Loucy (cell line): Measurements from ENCODE around the gene PCBP3.

ENCODE experiments used
- H2AFZ ChIP-seq: fragments of 200-600 bp; sonication (generic); 2 replicates; pipeline ENCODE4 v1.6.0; 2016; ENCODE audit warnings: antibody characterized with exemption, mild to moderate bottlenecking, low read length, moderate library complexity
- H3F3A ChIP-seq: fragments of 200-600 bp; 2 replicates; pipeline ENCODE4 v1.6.0; 2016; ENCODE audit warnings: antibody characterized with exemption, low read depth, mild to moderate bottlenecking
- H3K27me3 ChIP-seq: fragments of 200-600 bp; sonication (generic); 2 replicates; pipeline ENCODE4 v1.6.1; 2014; ENCODE audit warnings: low read length, mild to moderate bottlenecking; ENCODE audit not compliant: insufficient read depth, poor library complexity, severe bottlenecking
- H3K36me3 ChIP-seq: fragments of 200-600 bp; sonication (generic); 2 replicates; pipeline ENCODE4 v1.6.1; 2016; ENCODE audit warnings: low read length; ENCODE audit not compliant: insufficient read depth
- H3K4me1 ChIP-seq: fragments of 200-600 bp; sonication (generic); 2 replicates; pipeline ENCODE4 v1.5.1; 2014; ENCODE audit warnings: low read length, mild to moderate bottlenecking; ENCODE audit not compliant: insufficient read depth, poor library complexity, severe bottlenecking
- H3K4me2 ChIP-seq: fragments of 200-600 bp; sonication (generic); 2 replicates; pipeline ENCODE4 v1.6.0; 2014; ENCODE audit warnings: antibody characterized with exemption, low read length, low read depth, mild to moderate bottlenecking; ENCODE audit not compliant: poor library complexity, severe bottlenecking
- H3K4me3 ChIP-seq: fragments of 200-600 bp; sonication (generic); 2 replicates; pipeline ENCODE4 v1.5.1; 2014; ENCODE audit warnings: low read length, mild to moderate bottlenecking, mixed read lengths; ENCODE audit not compliant: poor library complexity, severe bottlenecking
- H3K79me2 ChIP-seq: fragments of 200-600 bp; sonication (generic); 2 replicates; pipeline ENCODE4 v1.6.1; 2014; ENCODE audit warnings: low read length; ENCODE audit not compliant: insufficient read depth
- H3K9ac ChIP-seq: fragments of 200-600 bp; sonication (generic); 2 replicates; pipeline ENCODE4 v1.6.0; 2014; ENCODE audit warnings: mild to moderate bottlenecking, low read depth, low read length, moderate library complexity; ENCODE audit not compliant: poor library complexity, severe bottlenecking
- H3K9me2 ChIP-seq: fragments of 200-600 bp; sonication (generic); replicated peaks from 2 replicates; pipeline ENCODE4 v1.6.1; 2016; ENCODE audit warnings: low read depth, low read length, mixed read lengths
- H3K9me3 ChIP-seq: fragments of 200-600 bp; sonication (generic); 2 replicates; pipeline ENCODE4 v1.6.1; 2014; ENCODE audit warnings: mild to moderate bottlenecking, antibody characterized with exemption, low read length, low read depth; ENCODE audit not compliant: insufficient read depth
- H4K20me1 ChIP-seq: fragments of 200-600 bp; sonication (generic); 2 replicates; pipeline ENCODE4 v1.6.0; 2014; ENCODE audit warnings: antibody characterized with exemption, low read length, mild to moderate bottlenecking; ENCODE audit not compliant: insufficient read depth, poor library complexity, severe bottlenecking
- EZH2phosphoT487 ChIP-seq: fragments of 200-600 bp; IDR thresholded peaks from 2 replicates; pipeline ENCODE4 v1.6.1; 2018; ENCODE audit warnings: antibody characterized with exemption, mild to moderate bottlenecking, moderate library complexity, borderline replicate concordance
- TF ChIP-seq, protein P1 (sequence below): fragments of 200-600 bp; sonication (generic); conservative IDR thresholded peaks from 2 replicates; pipeline ENCODE4 v1.5.1; 2014; ENCODE audit warnings: mild to moderate bottlenecking, antibody characterized with exemption, low read length

The PCBP3 gene

DNA sequence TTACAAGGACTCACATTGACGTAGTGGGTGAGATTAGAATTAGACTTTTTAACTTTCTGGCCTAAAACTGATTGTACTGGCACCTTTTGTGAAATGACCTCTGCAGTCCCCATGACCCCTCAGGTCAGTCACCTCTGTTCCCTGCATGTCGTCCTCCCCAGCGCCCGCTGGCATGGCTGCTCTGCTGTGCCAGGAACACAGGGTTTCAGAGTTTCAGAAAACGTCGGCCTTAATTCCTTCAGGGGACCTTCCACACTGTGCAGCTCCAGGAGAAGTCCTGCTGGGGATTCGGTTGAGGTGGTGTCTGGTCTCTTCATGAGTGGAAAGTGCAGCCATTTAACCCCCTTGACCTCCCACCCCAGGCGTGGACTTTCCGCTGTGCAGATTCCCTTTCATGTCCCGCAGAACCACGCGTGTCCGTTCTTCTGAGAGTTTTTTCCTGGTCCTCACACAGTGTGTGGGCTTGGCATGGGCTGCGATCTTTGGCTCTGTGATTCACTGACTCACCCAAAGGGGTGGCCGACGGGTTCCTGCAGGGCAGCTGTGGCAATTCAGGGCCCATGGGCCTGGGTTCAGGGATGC, 179.7 kb downstream of the PCBP3 start:
- Histone ChIP-seq H3K36me3 (no peaks in the 10 kb centered on the region), H3K79me2 (no peaks in the 10 kb centered on the region), H3K9ac (no peak overlapping the region), H3K4me2 (no peak overlapping the region), H3F3A (no peaks in the 10 kb centered on the region), H3K27me3 (no peaks in the 10 kb centered on the region), H3K4me1 (peaks cover 19% of the 10 kb centered on the region), H2AFZ (no peak overlapping the region), H3K9me3 (no peaks in the 10 kb centered on the region), H3K4me3 (no peak overlapping the region), H4K20me1 (no peaks in the 10 kb centered on the region), H3K9me2 (no peaks in the 10 kb centered on the region)
- TF ChIP-seq, protein P1, sequence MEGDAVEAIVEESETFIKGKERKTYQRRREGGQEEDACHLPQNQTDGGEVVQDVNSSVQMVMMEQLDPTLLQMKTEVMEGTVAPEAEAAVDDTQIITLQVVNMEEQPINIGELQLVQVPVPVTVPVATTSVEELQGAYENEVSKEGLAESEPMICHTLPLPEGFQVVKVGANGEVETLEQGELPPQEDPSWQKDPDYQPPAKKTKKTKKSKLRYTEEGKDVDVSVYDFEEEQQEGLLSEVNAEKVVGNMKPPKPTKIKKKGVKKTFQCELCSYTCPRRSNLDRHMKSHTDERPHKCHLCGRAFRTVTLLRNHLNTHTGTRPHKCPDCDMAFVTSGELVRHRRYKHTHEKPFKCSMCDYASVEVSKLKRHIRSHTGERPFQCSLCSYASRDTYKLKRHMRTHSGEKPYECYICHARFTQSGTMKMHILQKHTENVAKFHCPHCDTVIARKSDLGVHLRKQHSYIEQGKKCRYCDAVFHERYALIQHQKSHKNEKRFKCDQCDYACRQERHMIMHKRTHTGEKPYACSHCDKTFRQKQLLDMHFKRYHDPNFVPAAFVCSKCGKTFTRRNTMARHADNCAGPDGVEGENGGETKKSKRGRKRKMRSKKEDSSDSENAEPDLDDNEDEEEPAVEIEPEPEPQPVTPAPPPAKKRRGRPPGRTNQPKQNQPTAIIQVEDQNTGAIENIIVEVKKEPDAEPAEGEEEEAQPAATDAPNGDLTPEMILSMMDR: no peak
- no peak for TF ChIP-seq EZH2phosphoT487

DNA sequence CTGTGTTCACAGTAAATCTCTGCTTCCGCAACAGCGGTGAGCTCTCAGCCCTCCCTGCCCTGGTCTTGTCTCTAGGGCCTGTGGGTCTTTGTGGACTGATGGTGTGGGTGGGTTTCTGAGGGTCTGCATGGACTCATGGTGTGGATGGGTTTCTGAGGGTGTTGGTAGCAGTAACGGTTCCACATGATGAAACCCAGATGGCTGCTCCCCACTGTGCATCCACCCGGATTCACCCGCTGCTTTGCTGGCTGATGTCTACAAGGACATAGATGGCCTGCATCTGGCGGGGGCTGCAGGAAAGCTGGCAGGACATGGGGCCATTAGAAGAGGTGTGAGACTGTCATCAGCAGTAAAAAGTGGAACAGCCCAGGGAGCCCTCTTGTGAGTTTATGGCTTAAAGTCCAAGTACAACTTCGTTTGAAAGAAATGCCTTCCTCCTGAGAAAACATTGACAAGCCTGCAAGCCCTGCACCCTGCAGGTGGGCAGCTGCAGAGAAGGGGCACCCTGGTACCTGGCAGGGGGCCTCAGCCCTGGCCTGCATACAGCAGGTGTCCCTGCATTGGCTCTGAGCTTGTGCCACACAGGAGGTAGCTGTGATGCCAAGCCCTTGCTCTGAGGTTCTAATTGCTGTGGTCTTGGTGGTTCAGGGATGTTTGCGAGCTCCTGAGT, 181.2 kb downstream of the PCBP3 start:
- Histone ChIP-seq H3K9me3 (no peaks in the 10 kb centered on the region), H3K27me3 (no peaks in the 10 kb centered on the region), H3K4me1 (peaks cover 10% of the 10 kb centered on the region), H3K4me3 (no peak overlapping the region), H3K9me2 (no peaks in the 10 kb centered on the region), H3K79me2 (no peaks in the 10 kb centered on the region), H4K20me1 (no peaks in the 10 kb centered on the region), H3F3A (no peaks in the 10 kb centered on the region), H3K4me2 (no peak overlapping the region), H2AFZ (no peak overlapping the region), H3K9ac (no peak overlapping the region), H3K36me3 (no peaks in the 10 kb centered on the region)
- TF ChIP-seq, protein P1: no peak
- no peak for TF ChIP-seq EZH2phosphoT487

GRCh38 chr21:45825219-45825618, 181.7 kb downstream of the PCBP3 start:
- no peaks in the 10 kb centered on the region for H4K20me1 ChIP-seq
- H3K27me3 ChIP-seq: no peaks in the 10 kb centered on the region
- no peaks in the 10 kb centered on the region for H3F3A ChIP-seq
- H3K4me1 ChIP-seq: peaks cover 10% of the 10 kb centered on the region
- TF ChIP-seq EZH2phosphoT487: no peak
- TF ChIP-seq, protein P1: no peak
- H3K79me2 ChIP-seq: no peaks in the 10 kb centered on the region
- no peaks in the 10 kb centered on the region for H3K9me3 ChIP-seq
- H3K4me2 ChIP-seq: no peak overlapping the region
- H3K4me3 ChIP-seq: no peak overlapping the region
- no peaks in the 10 kb centered on the region for H3K36me3 ChIP-seq
- H3K9me2 ChIP-seq: no peaks in the 10 kb centered on the region
- H3K9ac ChIP-seq: no peak overlapping the region
- H2AFZ ChIP-seq: no peak overlapping the region
